ENCODE data around the gene CCDC33.

CCDC33 gene

GRCh38 chr15:74209560-74209958 lies 26.6 kb upstream of the CCDC33 start:
- no peak for DNase-seq

GRCh38 chr15:74209997-74210671 lies 26.0 kb upstream of the CCDC33 start:
- DNase-seq, result no peak

- no peak for DNase-seq
These were observed 25.4 kb upstream of the CCDC33 start for GRCh38 chr15:74210729-74211128.

- DNase-seq, result no peak
These were observed 24.5 kb upstream of the CCDC33 start for GRCh38 chr15:74211656-74212055.

GRCh38 chr15:74212494-74212893 lies 23.6 kb upstream of the CCDC33 start:
- no peak for DNase-seq

GRCh38 chr15:74213858-74214284 lies 22.3 kb upstream of the CCDC33 start:
- DNase-seq, result no peak

GRCh38 chr15:74214324-74215021 lies 21.7 kb upstream of the CCDC33 start:
- DNase-seq, result no peak

GRCh38 chr15:74215958-74216357 lies 20.2 kb upstream of the CCDC33 start:
- no peak for DNase-seq

- no peak for DNase-seq
These were observed 19.2 kb upstream of the CCDC33 start for GRCh38 chr15:74216949-74217348.

GRCh38 chr15:74217907-74218885 lies 17.9 kb upstream of the CCDC33 start:
- no peak for DNase-seq

GRCh38 chr15:74220475-74221248 lies 15.5 kb upstream of the CCDC33 start:
- no peak for DNase-seq

GRCh38 chr15:74221399-74222239 lies 14.5 kb upstream of the CCDC33 start:
- no peak for DNase-seq

- no peak for DNase-seq
These were observed 13.6 kb upstream of the CCDC33 start for GRCh38 chr15:74222240-74223119.

GRCh38 chr15:74225928-74226327 lies 10.2 kb upstream of the CCDC33 start:
- no peak for DNase-seq

GRCh38 chr15:74226761-74227540 lies 9.2 kb upstream of the CCDC33 start:
- DNase-seq, result no peak

- no peak for DNase-seq
These were observed 8.0 kb upstream of the CCDC33 start for GRCh38 chr15:74227968-74228722.

GRCh38 chr15:74228723-74229081 lies 7.4 kb upstream of the CCDC33 start:
- DNase-seq, result no peak

- no peak for DNase-seq
These were observed 6.4 kb upstream of the CCDC33 start for GRCh38 chr15:74229686-74230085.

- DNase-seq, result no peak
These were observed 4.7 kb upstream of the CCDC33 start for GRCh38 chr15:74231475-74231874.
